K562 (cell line): Measurements from ENCODE around the gene MYO15A. TPM values are rescaled to one million over a fixed set of nuclear protein-coding genes. Genes with fewer than 3 reads are reported as not detected.

Experiments
- ARHGAP35 ChIP-seq: fragments of 450-650 bp; IDR thresholded peaks from 2 replicates; pipeline ENCODE4 v1.6.1; 2018; ENCODE audit not compliant: partially characterized antibody
- BMI1 ChIP-seq: fragments of 150-350 bp; IDR thresholded peaks from 2 replicates; pipeline ENCODE4 v1.6.1; 2014; ENCODE audit warnings: low read length
- CBX5 ChIP-seq: IDR thresholded peaks from 2 replicates; pipeline ENCODE4 v1.6.1; 2014; ENCODE audit warnings: low read depth, borderline replicate concordance
- EWSR1 ChIP-seq: fragments of 450-650 bp; IDR thresholded peaks from 2 replicates; pipeline ENCODE4 v1.6.1; 2018; ENCODE audit warnings: borderline replicate concordance, mild to moderate bottlenecking, low read depth, moderate library complexity; ENCODE audit not compliant: partially characterized antibody
- FOXP4 ChIP-seq: sonication (generic); formaldehyde crosslinking; IDR thresholded peaks from 2 replicates; pipeline ENCODE4 v1.8.0; 2022; ENCODE audit warnings: mild to moderate bottlenecking, missing genetic modification reagents, borderline replicate concordance
- GATA2 ChIP-seq: sonication (generic); formaldehyde crosslinking; IDR thresholded peaks from 2 replicates; pipeline ENCODE4 v1.4.0; 2020; ENCODE audit warnings: mild to moderate bottlenecking, missing genetic modification reagents
- HCFC1 ChIP-seq: IDR thresholded peaks from 2 replicates; pipeline ENCODE4 v1.6.1; 2012; ENCODE audit warnings: low read depth, low read length, improper control_type of control experiment
- MAZ ChIP-seq, 2 experiments: fragments of 450-650 bp in 1 of 2; sonication (generic) in 1 of 2; formaldehyde crosslinking; IDR thresholded peaks in 1 of 2; conservative IDR thresholded peaks in 1 of 2; 2 replicates each; pipeline versions ENCODE4 v1.4.0 to v1.5.0; 2020; ENCODE audit warnings: mild to moderate bottlenecking in 1 of 2, missing genetic modification reagents in 1 of 2
- MTA1 ChIP-seq: fragments of 450-650 bp; IDR thresholded peaks from 2 replicates; pipeline ENCODE4 v1.6.1; 2017; ENCODE audit warnings: borderline replicate concordance
- MYNN ChIP-seq, 2 experiments: sonication (generic); formaldehyde crosslinking in 1 of 2; IDR thresholded peaks; 2 replicates each; pipeline versions ENCODE4 v1.5.0 to v1.6.1; 2016 to 2020; ENCODE audit warnings: antibody characterized with exemption in 1 of 2, missing genetic modification reagents in 1 of 2
- NFE2 ChIP-seq: IDR thresholded peaks from 2 replicates; pipeline ENCODE4 v1.6.1; 2014; ENCODE audit warnings: antibody characterized with exemption, low read depth
- NFIC ChIP-seq: fragments of 450-650 bp; IDR thresholded peaks from 2 replicates; pipeline ENCODE4 v1.6.1; 2017; ENCODE audit warnings: mild to moderate bottlenecking, inconsistent platforms
- NONO ChIP-seq, 2 experiments: fragments of 200-400 bp in 1 of 2; fragments of 450-650 bp in 1 of 2; formaldehyde crosslinking in 1 of 2; IDR thresholded peaks; 2 replicates each; pipeline ENCODE4 v1.6.1; 2017; ENCODE audit warnings: low read depth in 2 of 2, mild to moderate bottlenecking in 2 of 2, moderate library complexity in 2 of 2, low read length in 1 of 2
- OTX1 ChIP-seq: fragments of 450-650 bp; formaldehyde crosslinking; IDR thresholded peaks from 2 replicates; pipeline ENCODE4 v1.4.0; 2022; ENCODE audit warnings: mild to moderate bottlenecking
- PHB2 ChIP-seq: fragments of 450-650 bp; IDR thresholded peaks from 2 replicates; pipeline ENCODE4 v1.6.1; 2017; ENCODE audit warnings: low read depth
- PHF21A ChIP-seq: fragments of 450-650 bp; IDR thresholded peaks from 2 replicates; pipeline ENCODE4 v1.6.1; 2017; ENCODE audit warnings: low read depth, borderline replicate concordance
- RB1 ChIP-seq: fragments of 450-650 bp; IDR thresholded peaks from 2 replicates; pipeline ENCODE4 v1.6.1; 2017; ENCODE audit warnings: low read depth, mild to moderate bottlenecking
- SAP30 ChIP-seq: fragments of 200-600 bp; sonication (generic); IDR thresholded peaks from 2 replicates; pipeline ENCODE4 v1.6.1; 2012; ENCODE audit warnings: borderline replicate concordance, low read depth, mild to moderate bottlenecking, moderate library complexity, low read length, control low read depth, inconsistent platforms; ENCODE audit not compliant: insufficient read depth, poor library complexity, severe bottlenecking
- TCF3 ChIP-seq: sonication (generic); formaldehyde crosslinking; IDR thresholded peaks from 2 replicates; pipeline ENCODE4 v1.4.0; 2020; ENCODE audit warnings: mild to moderate bottlenecking, missing genetic modification reagents
- TGIF2 ChIP-seq: sonication (generic); formaldehyde crosslinking; IDR thresholded peaks from 2 replicates; pipeline ENCODE4 v1.8.1; 2022; ENCODE audit warnings: mild to moderate bottlenecking, missing genetic modification reagents, moderate library complexity
- ZBTB17 ChIP-seq: fragments of 450-650 bp; formaldehyde crosslinking; IDR thresholded peaks from 2 replicates; pipeline ENCODE4 v1.4.0; 2020; ENCODE audit warnings: mild to moderate bottlenecking
- ZBTB7A ChIP-seq: IDR thresholded peaks from 2 replicates; pipeline ENCODE4 v1.6.1; 2011; ENCODE audit warnings: low read depth, mild to moderate bottlenecking, low read length, moderate library complexity, borderline replicate concordance; ENCODE audit not compliant: control insufficient read depth
- ZNF165 ChIP-seq: fragments of 250-450 bp; sonication (Bioruptor Pico); IDR thresholded peaks from 2 replicates; pipeline ENCODE4 v1.4.0; 2020; ENCODE audit warnings: borderline replicate concordance
- ZNF197 ChIP-seq: fragments of 200-800 bp; sonication (Bioruptor generic); IDR thresholded peaks from 2 replicates; pipeline ENCODE4 v1.6.1; 2016; ENCODE audit warnings: low read depth, missing genetic modification characterization, missing compliant biosample characterization
- ZNF583 ChIP-seq: fragments of 250-450 bp; sonication (Bioruptor Pico); IDR thresholded peaks from 2 replicates; pipeline ENCODE4 v1.4.0; 2020
- ZNF75A ChIP-seq: fragments of 450-650 bp; formaldehyde crosslinking; IDR thresholded peaks from 2 replicates; pipeline ENCODE4 v1.4.0; 2020; ENCODE audit warnings: mild to moderate bottlenecking
- polyA plus RNA-seq, 8 experiments: library from polyadenylated mRNA; depleted of rRNA in 4 of 8; stranded (reverse) in 5 of 8; unstranded in 3 of 8; fragments of >200 nt; fragmentation: Nextera tagmentation in 2 of 8; fragmentation: Illumina TruSeq in 1 of 8; extraction: Ambion mirVana in 2 of 8; extraction: Trizol in 1 of 8; gene quantifications; 2 replicates each; pipeline versions ENCODE4 v1.2.1 to v1.2.3, GENCODE V29; 2011 to 2014; ENCODE audit warnings: inconsistent platforms in 1 of 8, missing spikeins in 1 of 8
- total RNA-seq, 7 experiments: library from RNA; depleted of rRNA in 6 of 7; stranded (reverse); fragments of >200 nt in 6 of 7; fragmentation: Illumina TruSeq in 2 of 7; extraction: Trizol in 2 of 7; gene quantifications; 2 replicates each; pipeline versions ENCODE4 v1.2.1 to v1.2.3, GENCODE V29; 2011 to 2021; ENCODE audit warnings: low replicate concordance in 1 of 7
- TF ChIP-seq, protein P1 (sequence below): fragments of 250-450 bp; sonication (Bioruptor Pico); IDR thresholded peaks from 2 replicates; pipeline ENCODE4 v1.5.1; 2021; ENCODE audit warnings: mild to moderate bottlenecking
- TF ChIP-seq, protein P2 (sequence below): sonication (generic); formaldehyde crosslinking; IDR thresholded peaks from 2 replicates; pipeline ENCODE4 v1.8.0; 2022; ENCODE audit warnings: missing genetic modification reagents, mild to moderate bottlenecking, moderate library complexity, borderline replicate concordance

Gene MYO15A
- total and polyA plus RNA-seq, 9 of the 15 experiments (the other 6 are each of a cell fraction or from before 2014, with no cell fraction given), result 0.05 to 0.88 (median 0.14) TPM; not detected in 1

DNA sequence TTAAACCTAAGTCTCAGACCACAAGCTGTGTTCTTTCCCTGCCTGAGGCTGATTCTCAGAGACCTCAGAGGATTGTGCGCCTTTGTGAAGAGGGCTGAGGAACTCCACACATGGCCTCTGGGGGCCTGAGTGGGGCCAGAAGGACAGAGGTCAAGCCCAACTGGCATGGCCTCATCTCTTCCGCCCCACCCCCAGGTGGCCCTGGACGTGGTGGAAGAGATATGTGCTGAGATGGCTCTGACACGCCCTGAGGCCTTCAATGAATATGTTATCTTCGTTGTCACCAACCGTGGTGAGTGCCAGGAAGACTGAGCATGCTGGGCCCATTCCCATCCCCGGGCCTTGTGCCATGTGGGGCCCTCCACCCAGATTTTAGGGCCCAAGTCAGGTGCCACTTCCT lies 55.0 kb downstream of the MYO15A start (continued):
- TF ChIP-seq PHB2 (no peak), MTA1 (no peak), HCFC1 (no peak), RB1 (no peak), ARHGAP35 (no peak), PHF21A (no peak), NFE2 (no peak), ZBTB7A (peak; percentile 20; the same call in 1 of the 2 replicates), OTX1 (CRISPR knock-in tag) (no peak), GATA2 (CRISPR knock-in tag) (no peak), ZBTB17 (no peak), ZNF75A (no peak), BMI1 (no peak), FOXP4 (CRISPR knock-in tag) (no peak), ZNF197 (CRISPR knock-in tag) (no peak), CBX5 (no peak), ZNF583 (CRISPR knock-in tag) (no peak), SAP30 (no peak), TCF3 (CRISPR knock-in tag) (peak; percentile 26), NONO (IDR thresholded peaks at IDR 0.05; ENCODE audit: low read depth in 2 of 2, low read length in 1 of 2) (no peak), MYNN (IDR thresholded peaks at IDR 0.05) (0 out of 2 replicates have a peak, but pooled peaks have one; percentile 50), MYNN (CRISPR knock-in tag; IDR thresholded peaks at IDR 0.05) (no peak), TGIF2 (no peak), NFIC (no peak), EWSR1 (no peak), ZNF165 (CRISPR knock-in tag) (no peak), MAZ (CRISPR knock-in tag; conservative IDR thresholded peaks at IDR 0.05 in 1 of 2, IDR thresholded peaks at IDR 0.05 in 1 of 2) (no peak)
- TF ChIP-seq, protein P1, sequence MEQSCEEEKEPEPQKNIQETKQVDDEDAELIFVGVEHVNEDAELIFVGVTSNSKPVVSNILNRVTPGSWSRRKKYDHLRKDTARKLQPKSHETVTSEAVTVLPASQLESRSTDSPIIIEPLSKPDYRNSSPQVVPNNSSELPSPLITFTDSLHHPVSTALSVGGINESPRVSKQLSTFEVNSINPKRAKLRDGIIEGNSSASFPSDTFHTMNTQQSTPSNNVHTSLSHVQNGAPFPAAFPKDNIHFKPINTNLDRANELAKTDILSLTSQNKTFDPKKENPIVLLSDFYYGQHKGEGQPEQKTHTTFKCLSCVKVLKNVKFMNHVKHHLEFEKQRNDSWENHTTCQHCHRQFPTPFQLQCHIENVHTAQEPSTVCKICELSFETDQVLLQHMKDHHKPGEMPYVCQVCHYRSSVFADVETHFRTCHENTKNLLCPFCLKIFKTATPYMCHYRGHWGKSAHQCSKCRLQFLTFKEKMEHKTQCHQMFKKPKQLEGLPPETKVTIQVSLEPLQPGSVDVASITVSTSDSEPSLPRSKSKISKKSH, result no peak
- TF ChIP-seq, protein P2, sequence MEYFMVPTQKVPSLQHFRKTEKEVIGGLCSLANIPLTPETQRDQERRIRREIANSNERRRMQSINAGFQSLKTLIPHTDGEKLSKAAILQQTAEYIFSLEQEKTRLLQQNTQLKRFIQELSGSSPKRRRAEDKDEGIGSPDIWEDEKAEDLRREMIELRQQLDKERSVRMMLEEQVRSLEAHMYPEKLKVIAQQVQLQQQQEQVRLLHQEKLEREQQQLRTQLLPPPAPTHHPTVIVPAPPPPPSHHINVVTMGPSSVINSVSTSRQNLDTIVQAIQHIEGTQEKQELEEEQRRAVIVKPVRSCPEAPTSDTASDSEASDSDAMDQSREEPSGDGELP, result 0 out of 2 replicates have a peak, but pooled peaks have one; percentile 19
